ENCODE results near the gene MINAR1.
"Not testable (repeated sequence)": the region's sequence is repeated elsewhere in the genome, so short reads cannot be mapped to it uniquely, and the experiment has no call there.

MINAR1 gene, protein sequence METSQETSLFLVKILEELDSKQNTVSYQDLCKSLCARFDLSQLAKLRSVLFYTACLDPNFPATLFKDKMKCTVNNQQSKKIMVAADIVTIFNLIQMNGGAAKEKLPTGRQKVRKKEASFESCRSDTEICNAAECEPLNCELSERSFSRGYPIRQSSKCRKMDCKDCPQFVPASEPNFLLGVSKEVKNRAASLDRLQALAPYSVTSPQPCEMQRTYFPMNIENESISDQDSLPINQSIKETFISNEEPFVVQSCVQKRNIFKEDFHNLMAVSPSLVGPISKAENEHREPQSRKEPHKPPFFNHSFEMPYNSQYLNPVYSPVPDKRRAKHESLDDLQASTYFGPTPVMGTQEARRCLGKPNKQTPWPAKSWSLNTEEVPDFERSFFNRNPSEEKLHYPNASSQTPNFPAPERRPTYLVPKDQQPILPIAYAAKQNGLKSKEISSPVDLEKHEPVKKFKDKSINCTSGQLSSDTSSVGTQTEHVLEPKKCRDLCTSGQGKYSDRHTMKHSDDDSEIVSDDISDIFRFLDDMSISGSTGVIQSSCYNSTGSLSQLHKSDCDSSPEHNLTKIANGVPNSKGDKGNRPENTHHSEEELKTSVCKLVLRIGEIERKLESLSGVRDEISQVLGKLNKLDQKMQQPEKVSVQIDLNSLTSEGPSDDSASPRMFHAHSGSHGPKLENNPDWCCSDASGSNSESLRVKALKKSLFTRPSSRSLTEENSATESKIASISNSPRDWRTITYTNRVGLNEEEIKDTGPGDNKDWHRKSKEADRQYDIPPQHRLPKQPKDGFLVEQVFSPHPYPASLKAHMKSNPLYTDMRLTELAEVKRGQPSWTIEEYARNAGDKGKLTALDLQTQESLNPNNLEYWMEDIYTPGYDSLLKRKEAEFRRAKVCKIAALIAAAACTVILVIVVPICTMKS

GRCh38 chr15:79431636-79432344, at the start of gene MINAR1:
Gene MINAR1 (plus strand): TSS chr15:79432336. CDS start chr15:79456148, 23,812 bp downstream.
- peak; percentile 7 to 85 (median 79) for DNase-seq

GRCh38 chr15:79394231-79394630, 37.9 kb upstream of the MINAR1 start:
- DNase-seq: no peak

- DNase-seq: no peak
Measured at GRCh38 chr15:79396850-79397249, 35.3 kb upstream of the MINAR1 start.

- no peak for DNase-seq
Measured at GRCh38 chr15:79397269-79397910, 34.7 kb upstream of the MINAR1 start.

DNA sequence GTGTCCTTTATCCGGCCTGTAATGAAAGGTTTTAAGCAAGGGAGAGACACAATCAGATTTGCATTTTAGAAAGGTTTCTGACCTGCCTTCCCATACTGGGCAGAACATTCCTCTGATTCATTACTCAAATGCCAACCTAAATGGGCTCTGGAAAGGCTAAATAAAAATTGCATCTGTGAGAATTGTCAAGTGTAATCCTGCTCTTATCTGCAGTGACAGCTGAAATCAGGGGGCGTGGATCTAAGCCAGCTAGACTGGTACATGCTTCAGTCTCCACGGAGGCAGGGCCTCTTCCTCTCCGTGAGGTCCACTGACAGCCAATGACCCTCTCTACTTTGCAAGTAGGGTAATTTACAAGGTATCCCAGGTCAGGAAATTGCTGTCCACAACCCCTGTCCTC, 32.5 kb upstream of the MINAR1 start:
- no peak for DNase-seq

DNA sequence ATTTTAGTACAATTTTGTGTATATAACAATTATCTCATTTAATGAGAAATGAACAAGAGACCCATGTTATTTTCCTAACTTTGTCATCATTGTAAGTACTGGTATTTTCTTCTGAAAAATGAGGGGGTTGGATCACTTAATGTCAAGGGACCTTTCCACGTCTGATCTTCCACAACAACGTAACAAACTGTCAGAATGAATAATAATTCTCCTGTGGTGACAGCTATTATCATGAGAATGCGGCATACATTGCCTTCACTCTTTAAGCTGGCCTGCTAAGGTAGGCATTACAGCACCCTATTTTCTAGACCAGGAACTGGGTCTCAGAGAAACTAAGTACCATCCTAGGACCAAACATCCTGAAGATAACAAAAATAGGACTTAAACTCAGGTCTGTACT, 31.5 kb upstream of the MINAR1 start:
- peak in 1 of 3 experiments; percentile 42 for DNase-seq

DNA sequence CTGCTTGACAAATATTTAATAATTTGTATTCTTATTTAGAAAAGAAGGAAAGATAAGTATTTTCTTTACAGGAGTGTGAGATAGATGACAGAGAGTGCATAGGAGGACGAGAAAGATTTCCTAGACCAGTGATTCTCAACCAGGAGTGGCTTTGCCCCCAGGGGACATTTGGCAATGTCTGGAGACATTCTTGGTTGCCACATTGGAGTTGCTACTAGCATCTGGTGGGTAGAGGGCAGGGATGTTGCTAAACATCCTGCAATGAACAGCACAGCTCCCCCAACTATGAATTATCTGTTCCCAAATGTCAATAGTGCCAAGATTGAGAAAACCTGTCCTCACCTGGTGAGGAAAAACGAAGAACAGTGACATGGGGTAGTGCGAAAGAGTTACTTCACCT, 30.8 kb upstream of the MINAR1 start:
- DNase-seq: no peak

DNA sequence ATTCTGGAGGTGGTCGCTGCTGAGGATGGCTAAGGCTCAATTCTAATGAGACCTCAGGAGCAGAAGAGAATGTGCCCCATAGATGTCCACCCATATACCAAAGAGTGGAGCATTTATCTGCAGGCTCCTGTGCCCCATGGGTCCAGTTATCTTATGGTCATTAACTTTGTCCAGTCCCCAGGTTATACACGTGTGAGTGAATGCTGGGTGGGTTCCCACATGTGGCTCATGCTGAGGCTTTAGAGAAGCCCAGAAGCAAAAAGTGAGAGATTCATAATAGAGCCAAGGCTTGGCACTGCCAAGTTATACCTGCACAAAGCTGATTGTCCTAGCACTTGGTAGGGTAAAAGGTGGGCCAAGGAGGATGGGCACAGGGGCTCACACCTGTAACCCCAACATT, 30.0 kb upstream of the MINAR1 start:
- no peak for DNase-seq

DNA sequence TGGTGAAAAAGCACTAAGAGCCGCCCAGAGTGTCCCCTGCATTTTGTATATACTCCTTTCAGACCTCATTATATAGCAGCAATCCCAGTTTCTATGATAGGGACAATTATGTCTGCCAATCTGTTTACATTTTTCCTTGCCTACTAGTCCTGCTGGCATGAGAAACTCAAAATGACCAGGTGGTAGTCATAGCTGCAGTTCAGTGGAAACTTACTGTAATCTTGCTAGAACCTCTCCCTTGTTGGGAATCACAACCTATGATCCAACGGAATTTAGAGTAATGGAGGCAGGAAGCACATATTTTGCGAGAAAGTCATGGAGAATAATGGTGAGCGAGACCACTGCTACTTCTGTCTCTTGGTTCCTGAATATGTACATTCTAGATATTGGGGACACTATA, 28.6 kb upstream of the MINAR1 start:
- DNase-seq: peak in 1 of 3 experiments; percentile 41

GRCh38 chr15:79406210-79406609, 25.9 kb upstream of the MINAR1 start:
- peak in 2 of 3 experiments; percentile 33 to 73 for DNase-seq

DNA sequence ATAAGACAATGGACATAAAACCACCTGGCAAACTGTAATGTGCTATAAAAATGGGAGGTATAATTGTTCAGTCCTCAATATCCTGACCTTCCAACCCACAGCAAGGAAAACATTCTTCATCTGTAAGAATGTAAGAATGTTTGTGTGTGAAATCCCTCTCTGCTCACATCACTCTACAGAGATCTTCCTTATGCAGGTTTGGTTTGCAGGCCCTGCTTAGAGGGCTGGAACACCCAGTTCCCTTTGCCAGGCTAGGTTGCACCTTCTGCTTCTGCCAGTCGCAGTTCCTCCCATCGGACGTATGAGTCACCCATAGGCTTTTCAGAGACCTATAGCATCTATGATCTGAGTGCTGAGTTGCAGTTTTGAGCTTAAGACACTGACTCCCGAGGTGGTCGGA, 24.1 kb upstream of the MINAR1 start:
- DNase-seq: no peak

DNA sequence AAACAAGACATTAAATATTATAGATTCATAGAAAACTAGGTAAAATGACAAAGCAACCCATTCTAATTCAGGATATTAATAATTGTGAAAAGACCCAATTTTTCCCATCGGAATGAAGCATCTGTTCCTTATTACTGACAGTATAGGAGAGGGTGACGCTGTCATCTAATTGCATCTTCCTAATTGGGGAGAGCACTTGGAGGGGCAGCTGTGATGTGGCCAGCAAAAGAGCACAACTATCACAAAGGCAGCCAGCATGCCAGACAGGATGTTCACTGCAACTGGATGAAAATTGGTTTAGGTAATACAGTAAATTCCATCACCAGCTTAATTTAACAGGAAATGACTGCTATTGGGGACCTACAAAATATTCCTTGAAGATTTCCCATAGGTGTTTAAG, 21.9 kb upstream of the MINAR1 start:
- DNase-seq: peak in 1 of 3 experiments; percentile 18

GRCh38 chr15:79412010-79412409, 20.1 kb upstream of the MINAR1 start:
- no peak for DNase-seq

DNA sequence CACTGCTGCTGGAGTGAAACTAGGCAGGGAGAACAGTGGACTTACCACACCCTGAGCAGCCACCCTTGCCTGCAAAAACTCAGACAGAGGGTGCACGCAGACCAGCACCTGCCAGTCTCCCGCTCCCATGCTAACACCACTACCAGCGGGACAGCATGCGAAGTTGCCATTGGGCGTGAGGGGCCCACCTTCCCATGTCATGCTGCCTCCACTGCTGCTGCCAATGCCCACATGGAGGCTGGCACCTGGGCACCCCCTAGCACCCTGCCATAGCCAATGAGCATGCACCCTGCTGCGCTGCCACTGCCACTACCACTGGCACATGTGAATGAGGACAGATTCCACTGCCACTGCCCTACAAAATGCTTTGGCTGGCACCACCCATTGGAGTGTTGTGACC, 19.7 kb upstream of the MINAR1 start:
- no peak for DNase-seq

DNA sequence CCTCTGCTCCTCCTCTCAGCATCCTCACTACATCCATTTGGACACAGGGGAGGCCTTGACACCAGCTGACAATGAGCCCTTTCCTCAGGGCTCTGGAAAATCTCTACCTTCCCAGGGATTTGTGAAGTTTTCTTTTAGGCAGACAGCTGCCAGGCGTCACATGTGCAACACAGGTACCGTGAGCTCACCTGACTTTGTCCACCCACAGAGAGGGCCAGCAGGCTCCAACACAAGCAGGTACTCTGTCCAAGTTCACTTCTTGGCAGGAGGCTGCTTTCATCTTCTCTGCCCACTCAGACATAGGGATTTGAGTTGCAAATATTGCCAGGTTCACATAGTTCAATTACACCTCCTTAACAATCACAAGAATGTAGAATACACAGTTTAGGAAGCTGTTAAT, 15.3 kb upstream of the MINAR1 start:
- DNase-seq: no peak

DNA sequence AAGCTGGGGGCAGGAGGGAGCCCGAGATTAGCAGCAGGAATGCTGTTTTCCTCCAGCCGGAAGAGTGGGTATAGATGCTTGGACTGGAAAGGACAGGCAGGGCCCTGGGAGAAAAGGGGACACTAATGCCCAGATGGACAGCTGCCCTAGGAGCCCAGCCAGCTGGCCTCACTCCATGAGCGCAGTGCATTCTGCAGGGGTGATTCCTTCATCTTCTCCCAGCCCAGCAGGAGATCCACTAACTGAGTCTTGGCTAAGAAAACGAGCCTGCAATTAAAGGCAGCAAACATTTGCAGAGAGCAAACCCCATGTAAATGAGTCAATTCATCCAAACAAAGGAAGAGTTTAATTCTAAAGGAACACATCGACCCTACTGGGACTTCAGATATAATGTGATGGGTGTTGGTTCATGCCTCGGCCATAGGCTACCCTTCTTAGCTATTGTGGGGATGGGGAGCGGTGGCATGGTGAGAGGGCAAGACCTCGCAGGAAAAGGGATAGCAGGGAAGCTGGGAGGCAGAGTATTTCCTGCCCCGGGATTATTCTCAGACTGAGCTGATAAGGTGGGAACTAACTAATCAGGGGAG, 13.3 kb upstream of the MINAR1 start:
- peak in 1 of 3 experiments; percentile 15 for DNase-seq

GRCh38 chr15:79425591-79426295, 6.4 kb upstream of the MINAR1 start:
- no peak for DNase-seq

DNA sequence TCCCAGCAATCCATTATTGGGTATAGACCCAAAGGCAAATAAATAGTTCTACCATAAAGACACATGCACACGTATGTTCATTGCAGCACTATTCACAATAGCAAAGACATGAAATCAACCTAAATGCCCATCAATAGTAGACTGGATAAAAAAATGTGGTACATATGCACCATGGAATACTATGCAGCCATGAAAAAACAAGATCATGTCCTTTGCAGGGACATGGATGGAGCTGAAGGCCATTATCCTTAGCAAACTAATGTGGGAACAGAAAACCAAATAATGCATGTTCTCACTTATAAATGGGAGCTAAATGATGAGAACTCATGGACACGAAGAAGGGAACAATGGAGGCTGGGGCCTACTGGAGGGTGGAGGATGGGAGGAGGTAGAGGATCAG, 5.2 kb upstream of the MINAR1 start:
- DNase-seq: not testable (repeated sequence)

- no peak for DNase-seq
Measured at GRCh38 chr15:79427781-79428598, 4.1 kb upstream of the MINAR1 start.

GRCh38 chr15:79430901-79431635, 1.1 kb upstream of the MINAR1 start:
- no peak for DNase-seq

Measured in NCI-H1417 (cell line).